ENCODE measurements around the gene CHD9. TPM values are rescaled to one million over a fixed set of nuclear protein-coding genes. Genes with fewer than 3 reads are reported as not detected.

Gene CHD9
- polyA plus RNA-seq, 3 donors = 53.2 to 65.6 (median 59.2) TPM

GRCh38 chr16:53372992-53373871 lies 318.4 kb downstream of the CHD9 start:
- peak in 10 of 11 donors; percentile 11 to 30 (median 22) for DNase-seq (ENCODE audit: extremely low read depth in 1 of 11, low read depth in 9 of 11, low spot score in 4 of 11)

- DNase-seq (ENCODE audit: extremely low read depth in 1 of 11, low read depth in 9 of 11, low spot score in 4 of 11) = no peak
Observed at GRCh38 chr16:53374800-53375199, 320.0 kb downstream of the CHD9 start.

DNA sequence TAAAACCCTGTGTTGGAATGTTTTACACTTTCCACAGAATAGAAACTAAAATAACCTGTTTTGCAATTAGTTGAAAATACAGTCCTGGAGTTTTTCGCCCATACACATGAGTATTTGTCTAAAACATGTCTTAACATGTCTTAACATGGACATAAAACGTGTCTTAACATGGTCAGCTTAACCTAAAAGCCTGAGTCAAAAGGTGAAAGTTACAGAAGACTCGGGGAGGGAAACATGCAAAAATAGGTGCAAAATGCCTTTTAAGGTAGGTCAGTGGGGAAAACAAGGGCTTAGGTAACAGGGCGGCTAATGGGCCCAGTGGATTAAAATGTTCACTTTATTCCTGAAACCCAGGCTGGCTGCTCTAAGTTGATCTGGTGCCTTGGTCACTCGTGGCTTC lies 323.3 kb downstream of the CHD9 start:
- no peak for DNase-seq (ENCODE audit: extremely low read depth in 1 of 11, low read depth in 9 of 11, low spot score in 4 of 11)

Other genes starting within 250 kb of the CHD9 start
- gene CHD9NB, start 2.1 kb upstream of the CHD9 start, polyA plus RNA-seq (ENCODE audit: insufficient read length in 3 of 3) = 10 to 100 TPM in 2 of 3 donors, 1 to 10 TPM in 1; 8.1 to 17.9 (median 10.2) TPM